Upper lobe of left lung (tissue), 6 donors: ENCODE results near the gene ABCG1. TPM values are rescaled to one million over a fixed set of nuclear protein-coding genes. Genes with fewer than 3 reads are reported as not detected.

Experiments used
- ATAC-seq, 2 donors: fragments of 200-7000 bp; cut with Tn5 transposase; one replicate each; pipeline ENCODE4 v1.9.1; 2022; ENCODE audit warnings: mild to moderate bottlenecking in 2 of 2, moderate library complexity in 2 of 2; ENCODE audit not compliant: low FRiP score in 2 of 2
- DNase-seq, 2 donors: peaks; one replicate each; pipeline ENCODE4 v3.0.0-alpha.2; 2019 to 2020
- H3K27ac ChIP-seq, 4 donors: fragments of 200-600 bp; sonication (generic); one replicate each; pipeline ENCODE4 v1.5.1; 2016 to 2019
- H3K27me3 ChIP-seq, 4 donors: fragments of 200-600 bp; sonication (generic); one replicate each; pipeline ENCODE4 v1.5.1; 2017 to 2019
- H3K36me3 ChIP-seq, 4 donors: fragments of 200-600 bp; sonication (generic); one replicate each; pipeline ENCODE4 v1.5.1; 2016 to 2019
- H3K4me1 ChIP-seq, 4 donors: fragments of 200-600 bp; sonication (generic); one replicate each; pipeline ENCODE4 v1.5.1; 2018 to 2019
- H3K4me3 ChIP-seq, 4 donors: fragments of 200-600 bp; sonication (generic); one replicate each; pipeline ENCODE4 v1.5.1; 2017 to 2019; ENCODE audit warnings: mild to moderate bottlenecking in 2 of 4, moderate library complexity in 1 of 4
- H3K9me3 ChIP-seq, 4 donors: fragments of 200-600 bp; sonication (generic); one replicate each; pipeline ENCODE4 v1.5.1; 2018 to 2019
- EP300 ChIP-seq, 4 donors: sonication (generic); formaldehyde crosslinking; IDR thresholded peaks; one replicate each; pipeline ENCODE4 v1.5.1; 2017; ENCODE audit warnings: antibody characterized with exemption in 4 of 4, control low read depth in 2 of 4
- POLR2A ChIP-seq, 4 donors: fragments of 450-650 bp; IDR thresholded peaks; one replicate each; pipeline ENCODE4 v1.5.1; 2016 to 2017; ENCODE audit warnings: antibody characterized with exemption in 4 of 4, mild to moderate bottlenecking in 2 of 4
- POLR2AphosphoS5 ChIP-seq, 2 donors: sonication (generic); formaldehyde crosslinking; IDR thresholded peaks; one replicate each; pipeline ENCODE4 v1.5.1; 2017; ENCODE audit warnings: antibody characterized with exemption in 2 of 2
- WGBS, 2 donors: methylation state at CpG; one replicate each; pipeline ENCODE4 v1.1.5; 2017 to 2018; 5-methylcytosine and 5-hydroxymethylcytosine counted together
- total RNA-seq, 6 donors: library from RNA; depleted of rRNA in 4 of 6; stranded (reverse); fragments of >200 nt in 4 of 6; gene quantifications; one replicate each; pipeline versions ENCODE4 v1.1.0 to v1.2.1, GENCODE V29; 2016 to 2021
- TF ChIP-seq, protein P1 (sequence below), 6 experiments: fragments of 450-650 bp in 4 of 6; fragments of 200-600 bp in 2 of 6; sonication (generic) in 2 of 6; IDR thresholded peaks; one replicate each; pipeline ENCODE4 v1.5.1; 2016 to 2019; ENCODE audit warnings: antibody characterized with exemption in 6 of 6
- donor health status: DM: no; HTN: no; CAD: no; lungs with moderate emphysema.
- donor health status: DM: no; HTN: yes; CAD: no; lungs with severe emphysema.

The ABCG1 gene
- total RNA-seq, 6 donors from 2014 or later, result 56.7 to 130 (median 79.8) TPM

DNA sequence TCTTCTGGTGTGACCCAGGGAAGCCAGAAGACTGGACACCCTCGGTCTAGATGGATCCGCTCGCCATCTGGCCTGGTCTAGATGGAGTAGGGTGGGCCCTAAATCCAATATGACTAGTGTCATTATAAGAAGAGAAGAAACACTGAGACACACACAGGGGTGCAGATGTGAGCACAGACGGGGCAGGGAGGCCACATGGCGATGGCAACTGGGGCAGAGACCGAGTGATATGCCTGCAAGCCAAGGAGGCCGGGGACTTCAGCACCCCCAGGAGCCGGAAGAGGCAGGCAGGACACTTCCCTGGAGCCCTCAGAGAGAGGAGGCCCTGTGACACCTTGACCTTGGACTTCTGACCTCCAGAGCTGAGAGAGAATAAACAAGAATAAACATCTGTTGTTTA lies 101.9 kb downstream of the ABCG1 start:
- TF ChIP-seq POLR2A (IDR thresholded peaks at IDR 0.05), result no peak
- no peak for TF ChIP-seq EP300 (IDR thresholded peaks at IDR 0.05)
- no peak for TF ChIP-seq POLR2AphosphoS5 (IDR thresholded peaks at IDR 0.05)
- TF ChIP-seq, protein P1, sequence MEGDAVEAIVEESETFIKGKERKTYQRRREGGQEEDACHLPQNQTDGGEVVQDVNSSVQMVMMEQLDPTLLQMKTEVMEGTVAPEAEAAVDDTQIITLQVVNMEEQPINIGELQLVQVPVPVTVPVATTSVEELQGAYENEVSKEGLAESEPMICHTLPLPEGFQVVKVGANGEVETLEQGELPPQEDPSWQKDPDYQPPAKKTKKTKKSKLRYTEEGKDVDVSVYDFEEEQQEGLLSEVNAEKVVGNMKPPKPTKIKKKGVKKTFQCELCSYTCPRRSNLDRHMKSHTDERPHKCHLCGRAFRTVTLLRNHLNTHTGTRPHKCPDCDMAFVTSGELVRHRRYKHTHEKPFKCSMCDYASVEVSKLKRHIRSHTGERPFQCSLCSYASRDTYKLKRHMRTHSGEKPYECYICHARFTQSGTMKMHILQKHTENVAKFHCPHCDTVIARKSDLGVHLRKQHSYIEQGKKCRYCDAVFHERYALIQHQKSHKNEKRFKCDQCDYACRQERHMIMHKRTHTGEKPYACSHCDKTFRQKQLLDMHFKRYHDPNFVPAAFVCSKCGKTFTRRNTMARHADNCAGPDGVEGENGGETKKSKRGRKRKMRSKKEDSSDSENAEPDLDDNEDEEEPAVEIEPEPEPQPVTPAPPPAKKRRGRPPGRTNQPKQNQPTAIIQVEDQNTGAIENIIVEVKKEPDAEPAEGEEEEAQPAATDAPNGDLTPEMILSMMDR (IDR thresholded peaks at IDR 0.05), result no peak
- no peaks in the 10 kb centered on the region for H3K27me3 ChIP-seq
- WGBS, 2 donors, result 94 to 96% methylated on average over 8 of the region's 8 CpGs

DNA sequence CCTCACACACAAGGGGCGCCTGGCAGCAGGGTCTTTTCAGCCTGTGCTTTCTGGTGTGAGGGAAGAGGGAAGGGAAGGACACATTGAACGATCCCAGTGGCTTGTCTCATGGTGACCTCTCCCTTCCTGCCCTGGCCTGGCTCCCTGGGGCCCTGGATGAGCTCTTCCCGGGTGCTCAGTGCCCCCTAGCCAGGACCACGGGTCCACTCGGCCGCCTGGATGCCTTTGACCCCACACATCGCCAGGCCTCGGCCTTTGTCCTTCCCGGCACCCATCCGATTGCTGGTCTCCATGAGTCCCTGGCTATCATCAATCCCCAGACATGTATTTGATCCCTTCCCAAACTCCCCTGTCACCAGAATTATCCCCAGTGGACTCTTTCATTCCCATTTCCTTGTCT lies 102.3 kb downstream of the ABCG1 start:
- ATAC-seq (no peak), DNase-seq (peak in 1 of 2 donors; percentile 34)
- Histone ChIP-seq H3K27me3 (no peaks in the 10 kb centered on the region), H3K9me3 (no peaks in the 10 kb centered on the region), H3K27ac (no peak overlapping the region), H3K4me1 (peaks cover 0 to 12% (median 5%) of the 10 kb centered on the region in 4 donors), H3K36me3 (no peaks in the 10 kb centered on the region), H3K4me3 (no peak overlapping the region)
- WGBS, 2 donors, result 87 to 100% methylated on average over 7 to 10 of the region's 10 CpGs
- no peak for TF ChIP-seq POLR2AphosphoS5 (IDR thresholded peaks at IDR 0.05)
- no peak for TF ChIP-seq POLR2A (IDR thresholded peaks at IDR 0.05)
- TF ChIP-seq, protein P1 (IDR thresholded peaks at IDR 0.05), result no peak
- TF ChIP-seq EP300 (IDR thresholded peaks at IDR 0.05), result no peak

More for the DNA sequence above, 101.9 kb downstream of the ABCG1 start:
- no peaks in the 10 kb centered on the region for H3K36me3 ChIP-seq
- H3K9me3 ChIP-seq, result no peaks in the 10 kb centered on the region
- H3K4me3 ChIP-seq, result no peak overlapping the region
- ATAC-seq (no peak), DNase-seq (peak in 1 of 2 donors; percentile 21)
- H3K4me1 ChIP-seq, result peaks cover 0 to 12% (median 5%) of the 10 kb centered on the region in 4 donors
- H3K27ac ChIP-seq, result no peak overlapping the region

GRCh38 chr21:42321845-42322244 lies 102.9 kb downstream of the ABCG1 start:
- no peak overlapping the region for H3K4me3 ChIP-seq
- no peak overlapping the region for H3K27ac ChIP-seq
- no peaks in the 10 kb centered on the region for H3K9me3 ChIP-seq
- WGBS, 2 donors, result 93 to 97% methylated on average over 4 of the region's 4 CpGs
- no peaks in the 10 kb centered on the region for H3K36me3 ChIP-seq
- H3K4me1 ChIP-seq, result peaks cover 0 to 12% (median 5%) of the 10 kb centered on the region in 4 donors
- DNase-seq (no peak), ATAC-seq (no peak)
- no peaks in the 10 kb centered on the region for H3K27me3 ChIP-seq
- TF ChIP-seq EP300 (IDR thresholded peaks at IDR 0.05) (no peak), POLR2AphosphoS5 (IDR thresholded peaks at IDR 0.05) (no peak)

DNA sequence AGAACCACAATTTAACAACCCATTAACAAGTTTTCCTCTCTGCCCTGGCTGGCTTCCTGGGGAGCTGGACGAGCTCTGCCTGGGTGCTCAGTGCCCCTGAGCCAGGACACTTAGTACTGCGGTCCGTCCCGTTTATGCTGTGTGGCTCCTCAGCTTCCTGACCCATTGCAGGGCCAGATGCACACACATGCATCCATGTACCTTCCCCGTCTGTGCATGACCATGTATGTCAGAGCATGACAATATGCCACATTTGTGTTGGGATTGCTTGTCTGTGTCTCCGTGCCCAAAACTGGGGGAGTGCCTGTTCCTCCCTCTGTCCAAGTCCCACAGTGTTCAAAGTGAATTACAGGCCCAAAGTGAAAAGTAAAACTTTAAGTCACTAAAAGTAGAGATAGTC lies 106.0 kb downstream of the ABCG1 start:
- WGBS, 2 donors, result 82 to 86% methylated on average over 6 of the region's 6 CpGs
- H3K36me3 ChIP-seq, result no peaks in the 10 kb centered on the region
- H3K27me3 ChIP-seq, result no peaks in the 10 kb centered on the region
- no peak overlapping the region for H3K4me3 ChIP-seq
- H3K4me1 ChIP-seq, result peaks cover 0 to 2% (median under 1%) of the 10 kb centered on the region in 4 donors
- no peak for DNase-seq
- no peaks in the 10 kb centered on the region for H3K9me3 ChIP-seq
- TF ChIP-seq POLR2A (IDR thresholded peaks at IDR 0.05), result no peak
- H3K27ac ChIP-seq, result no peak overlapping the region
- ATAC-seq, result no peak

DNA sequence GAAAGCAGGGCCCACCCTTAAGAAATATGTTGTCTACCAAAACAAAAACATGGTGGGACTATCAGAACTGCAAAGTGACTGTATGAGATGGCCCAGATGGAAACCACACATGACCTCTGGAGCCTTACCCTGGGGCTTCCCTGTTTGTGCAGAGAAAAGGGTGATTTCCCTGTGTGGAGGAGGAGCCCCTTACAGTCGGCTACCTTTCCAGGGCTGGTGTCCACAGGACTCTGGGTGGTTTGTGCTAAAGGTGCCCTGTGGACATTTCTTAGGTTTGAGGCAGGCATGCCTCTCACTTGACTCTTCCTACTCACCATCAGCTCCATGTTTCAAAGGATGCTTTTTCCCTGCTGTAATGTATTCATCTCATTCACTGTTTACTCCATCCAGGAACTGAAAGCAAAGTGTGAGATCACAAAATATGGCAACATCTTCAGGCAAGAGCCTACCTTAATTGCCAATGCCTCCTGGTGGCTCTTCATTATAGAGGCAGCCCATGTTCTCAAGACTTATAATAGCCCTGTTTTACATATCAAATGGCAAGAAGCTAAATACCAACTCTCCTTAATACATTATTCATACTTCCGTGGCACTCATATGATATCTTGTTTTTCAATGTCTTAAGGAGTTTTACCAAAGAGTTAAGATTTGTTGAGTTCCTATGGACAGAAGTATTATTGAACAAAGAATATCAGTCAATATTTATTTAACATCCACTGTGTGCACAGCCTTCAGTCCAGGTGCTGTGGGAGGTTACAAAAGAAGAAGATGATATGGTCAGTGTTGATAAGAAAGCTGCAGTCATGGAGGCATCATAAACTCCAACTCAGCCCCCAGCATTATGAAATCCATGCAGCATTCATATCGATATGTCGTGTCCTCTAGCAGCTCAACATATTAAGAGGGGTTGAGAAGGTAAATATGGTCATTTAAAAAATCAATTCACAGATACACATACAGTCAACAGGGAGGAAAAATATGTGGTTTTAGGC lies 111.7 kb downstream of the ABCG1 start:
- TF ChIP-seq POLR2AphosphoS5 (IDR thresholded peaks at IDR 0.05) (no peak), EP300 (IDR thresholded peaks at IDR 0.05) (no peak), POLR2A (IDR thresholded peaks at IDR 0.05) (no peak)
- TF ChIP-seq, protein P1 (IDR thresholded peaks at IDR 0.05), result no peak

More for the DNA sequence above, 111.7 kb downstream of the ABCG1 start:
- H3K9me3 ChIP-seq, result peaks cover 0 to 3% (median 0%) of the 10 kb centered on the region in 4 donors
- 78 to 83% methylated on average over 4 of the region's 4 CpGs for WGBS, 2 donors
- H3K36me3 ChIP-seq, result no peaks in the 10 kb centered on the region
- ATAC-seq (no peak), DNase-seq (no peak)
- no peaks in the 10 kb centered on the region for H3K27me3 ChIP-seq
- H3K4me1 ChIP-seq, result no peaks in the 10 kb centered on the region
- H3K4me3 ChIP-seq, result no peak overlapping the region
- H3K27ac ChIP-seq, result no peak overlapping the region
